Measurements from ENCODE around the gene WHRN.

Gene WHRN

DNA sequence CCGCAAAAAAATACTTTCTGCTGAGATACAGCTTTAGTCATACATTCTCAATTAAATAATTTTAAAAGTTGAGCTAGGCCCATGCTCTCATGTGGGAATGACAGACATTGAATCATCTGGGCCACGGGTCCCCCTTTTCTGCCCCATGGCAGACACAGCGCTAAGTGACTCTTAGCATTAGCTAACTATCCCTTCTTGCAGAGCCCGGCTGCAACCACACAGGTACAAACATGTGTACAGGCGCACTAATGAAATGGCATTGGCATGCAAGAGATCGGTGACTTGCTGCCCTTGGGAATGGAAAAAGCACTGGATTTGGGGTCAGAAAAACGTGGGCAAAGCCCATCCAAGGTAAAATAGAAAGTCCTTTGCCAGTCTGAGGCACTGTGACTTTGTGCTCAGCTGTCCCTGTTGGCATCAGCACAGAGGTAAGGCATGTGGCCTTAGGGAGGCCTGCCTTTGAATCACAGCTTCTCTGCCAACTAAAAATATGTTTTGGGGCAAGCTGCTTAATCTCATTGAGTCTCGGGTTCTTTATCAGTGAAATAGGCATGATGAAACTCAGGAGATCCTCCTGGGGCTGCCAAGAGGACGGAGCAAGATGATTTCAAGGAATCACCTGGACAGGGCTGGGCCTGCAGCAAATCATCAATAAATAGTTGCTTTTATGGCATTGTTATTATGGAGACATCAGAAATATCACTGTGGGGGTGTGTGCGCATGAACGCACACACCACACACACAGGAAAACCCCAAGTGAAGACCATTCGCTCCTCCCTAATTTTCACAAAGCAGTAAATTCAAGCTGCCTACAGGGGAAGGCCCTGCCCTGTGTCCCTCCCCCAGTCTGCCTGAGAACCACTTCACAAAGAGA is 54.2 kb downstream of the WHRN start:
- no peak for DNase-seq (ENCODE audit: low read depth in 2 of 2, low spot score in 1 of 2)

GRCh38 chr9:114450181-114450580 is 55.1 kb downstream of the WHRN start:
- DNase-seq (ENCODE audit: low read depth in 2 of 2, low spot score in 1 of 2), result no peak

DNA sequence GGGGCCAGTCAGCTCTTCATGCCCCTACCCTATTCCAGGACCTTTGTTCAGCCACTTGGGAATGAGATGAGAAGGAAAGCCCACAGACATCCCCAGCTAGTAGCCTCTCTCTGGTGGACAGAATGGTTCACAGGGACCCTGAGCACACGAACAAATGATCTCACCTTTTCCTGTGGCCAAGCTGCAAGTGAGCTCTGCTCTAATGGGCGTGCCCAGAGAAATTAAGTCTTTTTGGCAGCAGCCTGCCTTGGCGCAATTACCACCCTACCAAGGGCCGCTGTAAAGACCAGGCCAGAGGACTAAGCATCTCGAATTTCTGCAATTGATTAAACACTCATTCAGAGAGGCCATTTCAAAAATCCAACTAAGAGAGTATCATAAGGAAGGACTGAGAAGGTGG is 56.0 kb downstream of the WHRN start:
- DNase-seq (ENCODE audit: low read depth in 2 of 2, low spot score in 1 of 2), result no peak

DNA sequence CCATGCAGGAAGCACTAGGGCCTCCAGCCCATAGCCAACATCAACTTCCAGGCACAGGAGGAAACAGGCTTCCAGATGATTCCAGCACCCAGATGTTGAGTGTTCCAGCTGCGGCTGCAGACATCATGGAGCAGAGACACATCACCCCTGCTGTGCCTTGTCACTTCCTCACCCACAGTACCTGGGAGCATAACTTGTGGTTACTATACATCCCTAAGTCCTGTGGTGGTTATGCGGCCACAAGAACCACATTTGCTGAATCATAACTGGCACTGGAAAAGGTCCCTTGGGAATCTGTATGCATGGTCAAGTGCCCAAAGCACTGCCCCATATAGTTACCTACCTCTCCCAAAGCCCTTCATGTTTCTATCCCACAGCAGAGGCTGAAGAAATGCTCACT is 56.6 kb downstream of the WHRN start:
- DNase-seq (ENCODE audit: low read depth in 2 of 2, low spot score in 1 of 2), result no peak

- DNase-seq (ENCODE audit: low read depth in 2 of 2, low spot score in 1 of 2), result no peak
These were observed 58.4 kb downstream of the WHRN start for GRCh38 chr9:114446672-114447450.

GRCh38 chr9:114446036-114446435 is 59.2 kb downstream of the WHRN start:
- DNase-seq (ENCODE audit: low read depth in 2 of 2, low spot score in 1 of 2), result no peak

GRCh38 chr9:114445616-114446015 is 59.7 kb downstream of the WHRN start:
- DNase-seq (ENCODE audit: low read depth in 2 of 2, low spot score in 1 of 2), result no peak

- DNase-seq (ENCODE audit: low read depth in 2 of 2, low spot score in 1 of 2), result no peak
These were observed 63.3 kb downstream of the WHRN start for GRCh38 chr9:114442022-114442421.

DNA sequence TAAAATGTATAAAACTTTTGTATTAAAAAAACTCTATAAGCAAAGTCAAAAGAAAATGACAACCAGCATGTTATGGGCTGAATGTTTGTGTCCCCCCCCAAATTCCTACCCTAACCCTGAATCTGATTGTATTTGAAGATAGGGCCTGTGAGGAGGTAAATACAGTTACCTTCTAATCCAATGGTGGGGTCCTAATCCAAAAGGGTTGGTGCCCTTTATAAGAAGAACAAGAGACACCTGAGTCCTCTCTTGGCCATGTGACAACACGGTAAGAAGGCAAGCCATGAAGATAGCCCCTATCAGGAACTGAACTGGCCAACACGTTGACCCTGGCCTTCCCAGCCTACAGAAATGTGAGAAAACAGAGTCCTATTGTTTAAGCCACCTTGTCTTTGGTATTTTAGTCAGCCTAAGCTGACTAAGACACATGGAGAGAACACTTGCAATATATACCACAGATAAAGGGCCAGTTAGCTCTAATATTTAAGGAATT is 67.8 kb downstream of the WHRN start:
- no peak for DNase-seq (ENCODE audit: low read depth in 2 of 2, low spot score in 1 of 2)

GRCh38 chr9:114434878-114435311 is 70.4 kb downstream of the WHRN start:
- no peak for DNase-seq (ENCODE audit: low read depth in 2 of 2, low spot score in 1 of 2)

DNA sequence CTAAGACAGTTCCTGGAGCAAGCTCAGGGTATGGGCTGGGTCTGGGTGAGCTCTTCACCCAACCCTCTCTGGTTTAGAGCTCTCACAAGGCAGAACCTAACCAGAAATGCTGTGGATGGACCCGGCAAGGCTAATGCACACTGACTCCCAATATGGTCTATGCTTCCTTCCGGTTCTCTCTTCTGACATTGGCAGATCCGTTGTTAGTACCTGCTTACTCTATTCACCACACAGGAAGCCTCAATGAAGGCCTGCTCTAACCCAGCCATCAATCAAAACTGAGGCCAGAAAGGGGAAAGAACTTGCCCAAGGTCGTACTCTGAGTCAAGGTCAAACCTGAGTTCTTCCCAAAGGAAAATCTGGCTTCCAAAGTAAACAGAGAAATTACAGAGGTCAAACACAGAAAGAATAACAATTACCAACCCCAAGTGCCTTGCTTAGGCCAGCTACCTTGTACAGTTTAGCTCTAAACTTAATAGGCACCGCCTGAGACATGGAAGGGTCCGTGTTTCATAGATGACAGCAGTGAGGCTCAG is 71.5 kb downstream of the WHRN start:
- DNase-seq (ENCODE audit: low read depth in 2 of 2, low spot score in 1 of 2), result no peak

GRCh38 chr9:114433086-114433485 is 72.2 kb downstream of the WHRN start:
- DNase-seq (ENCODE audit: low read depth in 2 of 2, low spot score in 1 of 2), result no peak

DNA sequence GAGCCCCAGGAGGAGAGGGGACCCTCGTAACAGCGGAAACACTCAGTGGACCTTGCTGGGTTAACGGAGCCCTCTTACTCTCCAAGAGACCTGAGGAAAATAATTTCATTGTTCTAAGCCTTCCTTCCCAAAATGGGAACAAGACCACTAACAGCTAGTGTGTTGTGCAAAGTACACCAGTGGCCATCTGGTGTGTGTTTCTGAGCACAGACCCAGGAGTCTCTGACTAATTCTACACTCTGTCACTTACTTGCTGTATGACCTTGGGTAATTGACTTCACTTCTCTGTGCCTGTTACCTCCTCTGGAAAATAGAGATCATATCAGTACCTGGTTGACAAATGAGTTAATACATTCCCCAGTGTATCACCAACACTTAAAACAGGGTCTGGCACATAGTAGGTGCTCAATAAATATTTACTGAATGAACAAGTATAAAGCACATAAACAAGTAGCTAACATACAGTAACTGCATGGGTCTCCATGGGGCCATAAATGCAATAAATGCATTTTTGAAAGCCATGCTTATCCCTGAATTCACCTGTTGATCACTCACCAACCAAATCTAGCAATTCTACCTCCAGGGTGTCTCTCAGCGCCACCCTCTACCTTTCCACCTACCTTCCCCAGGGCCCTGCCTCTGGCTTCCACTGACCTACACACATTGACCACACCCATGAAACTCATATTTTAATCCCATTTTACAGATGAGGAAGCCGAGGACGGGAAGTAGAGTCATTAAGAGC is 72.8 kb downstream of the WHRN start:
- no peak for DNase-seq (ENCODE audit: low read depth in 2 of 2, low spot score in 1 of 2)

DNA sequence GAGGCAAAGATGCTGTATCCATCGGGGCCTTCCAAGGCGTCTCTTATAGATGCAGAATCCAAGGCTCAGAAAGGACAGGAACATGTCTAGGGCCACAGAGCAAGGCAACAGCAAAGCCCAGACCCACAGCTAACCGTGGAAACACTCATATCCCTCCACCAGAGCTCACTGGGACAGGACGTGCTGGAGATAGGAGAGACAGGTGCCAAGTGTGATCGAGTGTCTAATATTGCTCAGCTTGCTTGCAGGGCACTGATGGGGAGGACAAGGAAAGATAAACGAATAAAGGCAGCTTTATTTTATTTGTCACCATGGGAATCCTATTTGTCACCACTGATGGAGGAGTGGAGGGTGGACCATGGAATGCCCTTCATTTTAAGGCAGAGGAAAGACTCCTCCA is 73.5 kb downstream of the WHRN start:
- no peak for DNase-seq (ENCODE audit: low read depth in 2 of 2, low spot score in 1 of 2)

DNA sequence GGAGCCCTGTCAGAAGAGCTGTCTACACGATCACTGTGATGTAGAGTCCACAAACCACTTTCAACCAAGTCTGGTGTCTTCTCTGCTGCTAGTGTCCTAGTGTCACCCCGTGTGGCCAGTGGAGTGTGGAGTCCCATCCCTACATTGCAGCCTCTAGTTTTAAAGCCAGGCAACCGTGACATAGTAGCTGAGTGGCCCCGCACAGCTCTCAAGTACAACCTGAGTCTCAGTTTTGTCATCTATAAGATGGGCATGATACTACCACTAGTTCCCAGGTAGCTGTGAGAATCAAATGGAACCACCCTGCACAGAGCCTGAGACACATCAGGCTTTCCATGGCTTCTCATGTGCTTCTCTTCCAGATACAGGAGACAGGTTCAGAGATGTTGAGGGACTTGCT is 74.3 kb downstream of the WHRN start:
- DNase-seq (ENCODE audit: low read depth in 2 of 2, low spot score in 1 of 2), result no peak

DNA sequence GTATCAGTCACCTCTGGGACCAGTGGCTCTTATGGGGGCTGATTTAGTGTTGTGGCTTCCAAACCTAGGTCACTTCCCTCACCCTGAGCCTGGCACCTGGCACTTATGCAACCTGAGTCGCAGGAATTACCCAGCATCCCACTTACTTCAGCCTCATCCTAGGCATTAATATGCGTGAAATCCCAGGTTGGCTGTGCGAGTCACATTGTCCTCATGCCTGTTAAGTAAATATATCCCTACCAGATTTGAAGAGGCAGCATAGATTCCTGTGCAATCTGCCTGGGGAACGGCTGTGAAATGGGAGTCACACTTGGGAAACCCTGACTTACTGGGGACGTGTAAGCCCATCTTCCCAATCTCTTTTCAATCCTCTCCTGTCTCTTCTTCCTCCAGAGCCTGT is 74.8 kb downstream of the WHRN start:
- DNase-seq (ENCODE audit: low read depth in 2 of 2, low spot score in 1 of 2), result no peak

DNA sequence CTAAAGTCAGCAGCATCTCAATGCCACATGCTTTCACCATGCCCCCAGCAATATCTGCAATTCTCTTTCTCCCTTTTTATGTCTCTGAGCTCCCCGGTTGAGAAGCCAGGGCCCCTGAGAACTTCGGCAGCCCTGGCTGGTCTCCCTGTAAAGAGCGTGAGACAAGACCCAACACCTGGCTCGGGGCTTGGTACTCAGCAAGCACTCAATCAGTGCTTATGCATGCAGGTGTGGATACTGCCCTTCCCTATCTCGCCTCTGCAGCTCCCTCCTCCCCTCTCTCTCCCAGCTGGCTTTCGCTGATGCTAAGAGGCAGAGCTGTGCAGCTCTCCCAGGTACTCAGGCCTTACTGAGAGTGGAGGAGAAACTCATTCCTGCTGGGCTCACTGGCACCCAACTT is 75.8 kb downstream of the WHRN start:
- DNase-seq (ENCODE audit: low read depth in 2 of 2, low spot score in 1 of 2), result no peak

DNA sequence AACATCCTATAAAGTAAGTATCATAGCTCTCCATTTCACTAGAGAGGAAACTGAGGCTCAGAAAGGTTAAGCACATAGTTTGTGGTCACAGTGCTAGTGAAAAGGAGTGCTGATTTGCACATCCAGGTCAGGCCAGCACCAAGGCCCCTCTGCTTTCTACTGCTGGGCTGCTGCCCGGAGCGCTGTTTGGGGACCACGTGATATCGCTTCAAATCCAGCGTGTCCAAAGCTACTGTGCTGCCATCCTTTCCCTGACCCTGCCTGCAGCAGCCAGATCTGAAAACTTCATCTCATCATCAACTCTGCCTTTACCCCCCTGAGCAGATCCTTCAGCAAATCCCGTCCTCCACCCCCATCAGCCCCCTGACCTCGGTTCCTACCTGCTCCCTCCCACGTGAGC is 76.8 kb downstream of the WHRN start:
- no peak for DNase-seq (ENCODE audit: low read depth in 2 of 2, low spot score in 1 of 2)

DNA sequence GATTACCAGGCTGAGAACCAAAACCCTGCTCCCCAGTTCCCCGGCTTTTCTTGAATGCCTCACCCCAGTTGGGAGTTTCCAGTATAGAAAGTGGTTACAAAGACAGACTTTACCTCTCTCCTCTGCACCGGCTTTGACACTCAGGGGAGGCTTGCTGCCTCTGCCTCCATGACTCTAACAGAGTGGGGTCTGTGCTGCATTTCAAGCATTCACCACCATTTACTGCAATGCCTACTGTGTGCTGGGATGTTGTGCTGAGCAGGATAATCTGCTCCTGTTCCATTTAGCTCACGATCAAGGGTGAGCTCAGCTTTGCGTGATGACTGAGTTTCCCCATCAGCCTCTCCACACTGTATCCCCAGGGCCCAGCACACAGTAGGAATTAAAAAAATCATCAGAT is 77.6 kb downstream of the WHRN start:
- DNase-seq (ENCODE audit: low read depth in 2 of 2, low spot score in 1 of 2), result no peak

GRCh38 chr9:114426046-114426948 is 79.0 kb downstream of the WHRN start:
- no peak for DNase-seq (ENCODE audit: low read depth in 2 of 2, low spot score in 1 of 2)

Data from stimulated activated CD8-positive, alpha-beta memory T cell treated with anti-CD3 and anti-CD28 coated beads, Interleukin-4, amount 100 ng/mL, for 4 hours (primary cell).